K562 (cell line): ENCODE data around the gene GRIPAP1. TPM values are rescaled to one million over a fixed set of nuclear protein-coding genes. Genes with fewer than 3 reads are reported as not detected.

ENCODE experiments used
- ATAC-seq: fragments of 200-7000 bp; cut with Tn5 transposase; 3 replicates; pipeline ENCODE4 v1.9.1; 2020; ENCODE audit warnings: moderate library complexity
- BruUV-seq: library from RNA; stranded (reverse); fragments of 400-500 nt; replicated peaks from 2 replicates; lab custom pipeline; 2021; lab: Mats Ljungman, UMichigan
- CTCF ChIA-PET: fragments of 300-600 bp; formaldehyde crosslinking; extraction: SDS; loops from one replicate; lab custom pipeline; 2021; ENCODE audit warnings: low intra/inter-chr PET ratio; lab: Yijun Ruan, JAX
- POLR2A ChIA-PET: fragments of 300-600, 350-650 bp; sonication (Branson Sonifier 250); formaldehyde crosslinking; extraction: SDS; loops from one replicate; lab custom pipeline; 2021; ENCODE audit warnings: antibody characterized with exemption, inconsistent platforms; lab: Yijun Ruan, JAX
- DNase-seq, 4 experiments: peaks; one replicate each; pipeline versions ENCODE4 v3.0.0 to v3.0.0-alpha.2; 2011 to 2018; ENCODE audit warnings: low spot score in 3 of 4, mixed read lengths in 3 of 4; ENCODE audit errors: extremely low read depth in 1 of 4
- FAIRE-seq: peaks from 2 replicates; lab custom pipeline; 2011; peaks lifted over from hg19 to GRCh38; lab: Jason Lieb, UNC
- H2AFZ ChIP-seq: 2 replicates; pipeline ENCODE4 v1.6.0; 2011; ENCODE audit warnings: low read depth, low read length, control low read depth, inconsistent platforms
- H3K27ac ChIP-seq: fragments of 200-600 bp; 3 replicates; pipeline ENCODE4 v1.8.0; 2011; ENCODE audit warnings: low read depth, mild to moderate bottlenecking, control low read depth, inconsistent platforms, low read length, moderate library complexity, mixed read lengths; ENCODE audit errors: extremely low read depth
- H3K27me3 ChIP-seq, 2 experiments: fragments of 300-600 bp in 1 of 2; 2 replicates in 1 of 2; 3 replicates in 1 of 2; pipeline versions ENCODE4 v1.6.0 to v1.8.0; 2011; ENCODE audit warnings: inconsistent platforms in 2 of 2, low read length in 2 of 2, mild to moderate bottlenecking in 1 of 2, mixed read lengths in 1 of 2, moderate library complexity in 1 of 2; ENCODE audit not compliant: control insufficient read depth in 2 of 2, insufficient read depth in 2 of 2
- H3K36me3 ChIP-seq: fragments of 300-600 bp; 3 replicates; pipeline ENCODE4 v1.8.0; 2011; ENCODE audit warnings: mild to moderate bottlenecking, low read length, inconsistent platforms; ENCODE audit not compliant: control insufficient read depth, insufficient read depth
- H3K4me1 ChIP-seq, 2 experiments: fragments of 200-600 bp in 1 of 2; replicated peaks in 1 of 2; 2 replicates in 1 of 2; 3 replicates in 1 of 2; pipeline versions ENCODE4 v1.5.1 to v1.8.0; 2011; ENCODE audit warnings: inconsistent platforms in 2 of 2, low read length in 2 of 2, mild to moderate bottlenecking in 1 of 2, mixed read lengths in 1 of 2, moderate library complexity in 1 of 2; ENCODE audit not compliant: control insufficient read depth in 2 of 2, insufficient read depth in 2 of 2
- H3K4me2 ChIP-seq: 2 replicates; pipeline ENCODE4 v1.6.1; 2011; ENCODE audit warnings: low read length, control low read depth, inconsistent platforms, mixed read lengths; ENCODE audit not compliant: insufficient read depth
- H3K4me3 ChIP-seq: fragments of 200-600 bp; sonication (generic), shearing (Covaris generic); 2 replicates; pipeline ENCODE4 v1.5.1; 2016; ENCODE audit warnings: control low read depth, inconsistent platforms
- H3K79me2 ChIP-seq: fragments of 200-600 bp; 3 replicates; pipeline ENCODE4 v1.8.0; 2011; ENCODE audit warnings: low read length, inconsistent platforms; ENCODE audit not compliant: control insufficient read depth, insufficient read depth
- H3K9ac ChIP-seq, 2 experiments: 2 replicates each; pipeline versions ENCODE4 v1.6.0 to v1.6.1; 2011; ENCODE audit warnings: low read depth in 2 of 2, low read length in 2 of 2, control low read depth in 1 of 2, inconsistent platforms in 1 of 2, mild to moderate bottlenecking in 1 of 2, mixed read lengths in 1 of 2; ENCODE audit not compliant: insufficient read depth in 1 of 2
- H3K9me1 ChIP-seq: one replicate; pipeline ENCODE4 v1.6.0; 2011; ENCODE audit warnings: inconsistent platforms, mild to moderate bottlenecking, low read length, moderate library complexity; ENCODE audit not compliant: control insufficient read depth, insufficient read depth
- H3K9me3 ChIP-seq: replicated peaks from 2 replicates; pipeline ENCODE4 v1.5.1; 2011; ENCODE audit warnings: low read depth, low read length, inconsistent platforms; ENCODE audit not compliant: control insufficient read depth, insufficient read depth
- H4K20me1 ChIP-seq: replicated peaks from 2 replicates; pipeline ENCODE4 v1.6.1; 2011; ENCODE audit warnings: low read length, inconsistent platforms, mixed read lengths; ENCODE audit not compliant: control insufficient read depth, insufficient read depth
- EHMT2 ChIP-seq: fragments of 450-650 bp; IDR thresholded peaks from 2 replicates; pipeline ENCODE4 v1.6.1; 2018; ENCODE audit warnings: antibody characterized with exemption
- FOS ChIP-seq: IDR thresholded peaks from 3 replicates; pipeline ENCODE4 v1.6.1; 2011; ENCODE audit not compliant: insufficient read length; ENCODE audit errors: extremely low read depth
- HNRNPH1 ChIP-seq: fragments of 200-400 bp; formaldehyde crosslinking; optimal IDR thresholded peaks from 2 replicates; pipeline ENCODE3; 2017; ENCODE audit warnings: low read depth, mild to moderate bottlenecking, low read length, moderate library complexity
- MAFF ChIP-seq: IDR thresholded peaks from 2 replicates; pipeline ENCODE4 v1.6.1; 2012; ENCODE audit warnings: low read length, improper control_type of control experiment
- PHB2 ChIP-seq: fragments of 450-650 bp; IDR thresholded peaks from 2 replicates; pipeline ENCODE4 v1.6.1; 2017; ENCODE audit warnings: low read depth
- TAF1 ChIP-seq: IDR thresholded peaks from 2 replicates; pipeline ENCODE4 v1.6.1; 2011; ENCODE audit warnings: mild to moderate bottlenecking, low read length, moderate library complexity; ENCODE audit not compliant: insufficient read depth, control insufficient read depth, severe bottlenecking; ENCODE audit errors: extremely low read depth
- TAF9B ChIP-seq: fragments of 450-650 bp; IDR thresholded peaks from 2 replicates; pipeline ENCODE4 v1.6.1; 2018; ENCODE audit warnings: mild to moderate bottlenecking; ENCODE audit not compliant: partially characterized antibody
- ZNF766 ChIP-seq: fragments of 200-800 bp; sonication (Bioruptor generic); conservative IDR thresholded peaks from 2 replicates; pipeline ENCODE4 v1.6.1; 2016; ENCODE audit warnings: missing genetic modification characterization, missing compliant biosample characterization
- WGBS: fragments of 100-300 bp; shearing (Covaris generic); methylation state at CpG from one replicate; pipeline ENCODE4 v1.1.6; 2016; ENCODE audit warnings: low coverage, mixed read lengths; ENCODE audit not compliant: insufficient coverage; ENCODE audit errors: missing lambda C conversion rate; 5-methylcytosine and 5-hydroxymethylcytosine counted together
- in situ Hi-C: fragments of 300-500 bp; cut with MboI; formaldehyde crosslinking; loops from 4 replicates; pipeline ENCODE4 v1.15.0; 2018; ENCODE audit warnings: inconsistent platforms, mixed read lengths
- intact Hi-C: fragments of 100-400 bp; cut with micrococcal nuclease; formaldehyde crosslinking; loops from 2 replicates; pipeline ENCODE4 v1.14.2; 2022
- polyA plus RNA-seq, 8 experiments: library from polyadenylated mRNA; depleted of rRNA in 4 of 8; stranded (reverse) in 5 of 8; unstranded in 3 of 8; fragments of >200 nt; fragmentation: Nextera tagmentation in 2 of 8; fragmentation: Illumina TruSeq in 1 of 8; extraction: Ambion mirVana in 2 of 8; extraction: Trizol in 1 of 8; gene quantifications; 2 replicates each; pipeline versions ENCODE4 v1.2.1 to v1.2.3, GENCODE V29; 2011 to 2014; ENCODE audit warnings: inconsistent platforms in 1 of 8, missing spikeins in 1 of 8
- total RNA-seq, 7 experiments: library from RNA; depleted of rRNA in 6 of 7; stranded (reverse); fragments of >200 nt in 6 of 7; fragmentation: Illumina TruSeq in 2 of 7; extraction: Trizol in 2 of 7; gene quantifications; 2 replicates each; pipeline versions ENCODE4 v1.2.1 to v1.2.3, GENCODE V29; 2011 to 2021; ENCODE audit warnings: low replicate concordance in 1 of 7
- TF ChIP-seq, protein P1 (sequence below): fragments of 250-450 bp; sonication (Bioruptor Pico); IDR thresholded peaks from 2 replicates; pipeline ENCODE4 v1.8.0; 2022; ENCODE audit warnings: moderate library complexity, mild to moderate bottlenecking, inconsistent platforms

Gene GRIPAP1
- total and polyA plus RNA-seq, 9 of the 15 experiments (the other 6 are each of a cell fraction or from before 2014, with no cell fraction given): 4.1 to 41.6 (median 24.0) TPM

DNA sequence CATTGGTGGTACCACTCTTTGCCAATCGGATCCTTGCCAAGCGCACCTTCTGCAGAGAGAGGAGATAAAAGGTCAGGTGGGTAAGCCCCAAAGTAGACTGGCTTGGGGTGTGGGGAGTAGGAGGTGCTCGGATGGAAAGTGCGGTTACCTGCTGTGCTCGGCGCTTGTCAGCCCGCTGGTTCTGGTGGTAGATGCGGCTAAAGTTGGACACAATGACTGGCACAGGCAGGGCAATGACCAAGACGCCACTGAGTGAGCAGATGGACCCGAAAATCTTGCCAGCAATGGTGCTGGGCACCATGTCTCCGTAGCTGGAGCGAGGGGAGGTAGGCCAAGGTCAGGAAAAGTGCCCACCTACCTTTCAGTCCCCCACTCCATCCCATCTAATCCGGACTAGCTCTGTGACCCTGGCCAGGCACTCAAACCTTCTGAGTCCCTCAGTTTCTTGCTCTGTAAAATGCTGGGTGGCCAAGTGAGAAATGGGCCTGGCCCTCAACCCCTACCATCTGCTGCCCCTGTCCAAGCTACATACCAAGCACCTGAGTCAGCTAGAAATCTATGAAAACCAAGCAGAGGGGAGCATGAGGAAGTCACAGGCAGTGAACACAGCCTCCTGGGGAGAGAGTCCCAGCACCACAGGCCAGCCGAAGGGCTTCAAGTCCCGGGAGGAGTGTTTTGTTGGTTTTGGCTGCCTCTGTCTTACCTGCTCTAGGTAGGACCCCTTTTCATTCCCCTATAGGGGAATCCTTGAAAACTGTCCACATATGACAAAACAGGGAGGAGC, 35.1 kb downstream of the GRIPAP1 start:
- H3K36me3 ChIP-seq: no peaks in the 10 kb centered on the region

GRCh38 chrX:48965959-48966358, 36.1 kb downstream of the GRIPAP1 start:
- POLR2A ChIA-PET: no interaction called here
- Histone ChIP-seq H3K4me2 (no peak overlapping the region), H3K79me2 (no peaks in the 10 kb centered on the region), H3K4me3 (no peak overlapping the region), H2AFZ (no peak overlapping the region), H3K9ac (peak overlapping the region in 1 of 2 experiments; percentile 71; a peak in 2 of 4 replicates), H3K27me3 (no peaks in the 10 kb centered on the region), H3K9me1 (peaks cover 7% of the 10 kb centered on the region), H4K20me1 (no peaks in the 10 kb centered on the region), H3K27ac (no peak overlapping the region), H3K36me3 (no peaks in the 10 kb centered on the region), H3K4me1 (peaks cover 20 to 46% of the 10 kb centered on the region in 2 experiments), H3K9me3 (no peaks in the 10 kb centered on the region)
- no peak for DNase-seq
- intact Hi-C loops: no loop called here
- BruUV-seq: no TSS peak
- no peak for ATAC-seq
- no peak for FAIRE-seq
- in situ Hi-C loops: no loop called here
- WGBS: 94% methylated on average over 7 of the region's 14 CpGs
- CTCF ChIA-PET: no interaction called here
- TF ChIP-seq, protein P1, sequence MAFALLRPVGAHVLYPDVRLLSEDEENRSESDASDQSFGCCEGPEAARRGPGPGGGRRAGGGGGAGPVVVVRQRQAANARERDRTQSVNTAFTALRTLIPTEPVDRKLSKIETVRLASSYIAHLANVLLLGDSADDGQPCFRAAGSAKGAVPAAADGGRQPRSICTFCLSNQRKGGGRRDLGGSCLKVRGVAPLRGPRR (CRISPR knock-in tag): no peak
- TF ChIP-seq HNRNPH1 (no peak), ZNF766 (CRISPR knock-in tag) (no peak), TAF1 (no peak), EHMT2 (no peak), PHB2 (no peak), FOS (no peak)

More for the DNA sequence above, 35.1 kb downstream of the GRIPAP1 start:
- POLR2A ChIA-PET: no interaction called here
- Histone ChIP-seq H3K79me2 (no peaks in the 10 kb centered on the region), H2AFZ (0 out of 2 replicates have a peak overlapping the region, but pooled peaks have one; percentile 15), H3K27me3 (no peaks in the 10 kb centered on the region), H3K4me3 (no peak overlapping the region), H3K9ac (peak overlapping the region in 1 of 2 experiments; percentile 37; a peak in 1 of 4 replicates), H3K4me2 (no peak overlapping the region), H3K4me1 (peaks cover 15 to 46% of the 10 kb centered on the region in 2 experiments), H3K9me1 (peaks cover 6% of the 10 kb centered on the region), H3K27ac (no peak overlapping the region), H3K9me3 (no peaks in the 10 kb centered on the region), H4K20me1 (no peaks in the 10 kb centered on the region)
- DNase-seq (no peak), ATAC-seq (peak; percentile 15; the same call in 2 of the 3 replicates), FAIRE-seq (no peak)
- 73% methylated on average over 9 of the region's 15 CpGs for WGBS
- BruUV-seq: no TSS peak
- CTCF ChIA-PET: interaction anchor here (0.6 kb wide), 1 partner anchor 96 kb away, joined by 3 read pairs; no protein-coding TSS in a partner anchor
- in situ Hi-C loops (no loop called here), intact Hi-C loops (no loop called here)
- TF ChIP-seq TAF9B: no peak
- peak; percentile 8; the same call in 1 of the 2 replicates for TF ChIP-seq MAFF
